Upper lobe of left lung (tissue), 4 donors: ENCODE data around the gene DNAJC3.

Experiments
- CTCF ChIP-seq, 6 experiments: fragments of 450-650 bp in 4 of 6; fragments of 200-600 bp in 2 of 6; sonication (generic) in 2 of 6; IDR thresholded peaks; one replicate each; pipeline ENCODE4 v1.5.1; 2016 to 2019; ENCODE audit warnings: antibody characterized with exemption in 6 of 6
- POLR2A ChIP-seq, 4 donors: fragments of 450-650 bp; IDR thresholded peaks; one replicate each; pipeline ENCODE4 v1.5.1; 2016 to 2017; ENCODE audit warnings: antibody characterized with exemption in 4 of 4, mild to moderate bottlenecking in 2 of 4

DNA sequence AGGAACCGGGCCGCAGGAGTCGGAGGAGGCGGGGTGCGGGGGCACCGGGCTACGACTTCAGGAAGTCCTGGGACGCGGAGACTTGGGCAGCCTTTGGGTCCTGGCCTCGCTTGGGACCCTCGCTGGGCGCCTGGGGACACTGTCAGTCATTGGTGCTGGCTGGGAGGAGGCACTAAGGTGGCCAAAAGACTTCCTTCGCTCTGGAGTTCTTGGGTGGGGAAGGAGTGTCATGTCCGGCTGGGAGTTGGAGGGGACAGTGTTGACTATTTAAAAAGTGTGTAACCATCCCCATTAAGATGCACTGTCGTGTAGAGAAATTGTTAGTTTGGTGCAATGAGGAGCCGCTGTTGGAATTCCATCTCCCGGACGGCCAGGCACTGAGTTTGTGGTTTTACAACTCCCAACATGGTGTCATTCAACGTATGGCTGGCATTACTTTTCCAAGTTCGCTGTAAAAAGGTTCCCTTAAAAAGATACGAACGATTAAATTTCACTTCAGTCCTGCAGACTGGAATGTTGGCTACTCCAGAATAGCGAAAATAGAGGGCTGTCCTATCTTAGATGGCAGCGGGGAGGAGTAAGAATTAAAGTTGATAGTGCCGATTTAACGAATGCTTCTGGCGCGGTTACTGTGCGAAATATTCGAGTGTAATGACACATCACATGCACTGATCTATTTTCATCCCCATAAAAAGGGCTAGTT lies 776 bp downstream of the DNAJC3 start:
- TF ChIP-seq POLR2A (IDR thresholded peaks at IDR 0.05) (no peak), CTCF (IDR thresholded peaks at IDR 0.05) (no peak)
